BJ (cell line): ENCODE results near the gene SCN1B. TPM values are rescaled to one million over a fixed set of nuclear protein-coding genes. Genes with fewer than 3 reads are reported as not detected.
A peak's percentile ranks its signal among the peaks of the same experiment; 100 is the strongest.

ENCODE experiments used
- CTCF ChIA-PET: fragments of 350-600 bp; formaldehyde crosslinking; extraction: SDS; loops from one replicate; lab custom pipeline; 2021; ENCODE audit warnings: antibody characterized with exemption, inconsistent platforms; lab: Yijun Ruan, JAX
- POLR2A ChIA-PET: fragments of 300-600 bp; sonication (Branson Sonifier 250); formaldehyde crosslinking; extraction: SDS; loops from one replicate; lab custom pipeline; 2021; ENCODE audit warnings: antibody characterized with exemption; lab: Charles Lee
- DNase-seq: peaks from one replicate; pipeline ENCODE4 v3.0.0-alpha.2; 2011; ENCODE audit warnings: low read depth
- H3K27me3 ChIP-seq: 2 replicates; pipeline ENCODE4 v1.6.0; 2011; ENCODE audit warnings: low read length; ENCODE audit not compliant: control insufficient read depth, insufficient read depth
- H3K36me3 ChIP-seq: 2 replicates; pipeline ENCODE4 v1.5.1; 2011; ENCODE audit warnings: low read length; ENCODE audit not compliant: control insufficient read depth, insufficient read depth
- H3K4me3 ChIP-seq: 2 replicates; pipeline ENCODE4 v1.5.1; 2011; ENCODE audit warnings: low read depth, mild to moderate bottlenecking, control low read depth, low read length
- CTCF ChIP-seq: IDR thresholded peaks from 2 replicates; pipeline ENCODE4 v1.5.1; 2011; ENCODE audit warnings: low read depth, mild to moderate bottlenecking, control low read depth, inconsistent platforms, low read length, moderate library complexity; ENCODE audit not compliant: insufficient read depth
- polyA plus RNA-seq: library from polyadenylated mRNA; depleted of rRNA; stranded (reverse); fragments of >200 nt; gene quantifications from 2 replicates; pipeline ENCODE4 v1.2.3, GENCODE V29; 2011; rRNA removed

SCN1B gene
- polyA plus RNA-seq, 1 experiment: 9.5 TPM

- no peaks in the 10 kb centered on the region for H3K27me3 ChIP-seq
- POLR2A ChIA-PET: no interaction called here
- CTCF ChIA-PET: interaction anchor here (0.8 to 5.1 kb wide), 5 partner anchors 21 to 44 kb away, joined by 3 to 43 read pairs (median 6); no protein-coding TSS in a partner anchor
- peak; percentile 41 for DNase-seq
- no peaks in the 10 kb centered on the region for H3K36me3 ChIP-seq
- TF ChIP-seq CTCF: no peak
- H3K4me3 ChIP-seq: no peak overlapping the region
Measured at GRCh38 chr19:35088131-35088913, 58.1 kb downstream of the SCN1B start.

- Histone ChIP-seq H3K4me3 (no peak overlapping the region), H3K36me3 (no peaks in the 10 kb centered on the region), H3K27me3 (no peaks in the 10 kb centered on the region)
- ChIA-PET CTCF (interaction anchor here (0.7 to 3.4 kb wide), 12 partner anchors 11 to 134 kb away, joined by 3 to 36 read pairs (median 4); no protein-coding TSS in a partner anchor), POLR2A (no interaction called here)
- DNase-seq: no peak
- TF ChIP-seq CTCF: no peak
Measured at GRCh38 chr19:35089554-35089953, 59.3 kb downstream of the SCN1B start.

Other genes starting within 250 kb of the SCN1B start
- gene ZNF30, start 103.6 kb upstream of the SCN1B start, polyA plus RNA-seq: 1.1 and 1.6 TPM in 2 replicates
- gene ZNF792, start 66.2 kb upstream of the SCN1B start, polyA plus RNA-seq: 1.7 and 1.8 TPM in 2 replicates
- 51.0 and 74.9 TPM in 2 replicates for gene GRAMD1A, start 30.1 kb upstream of the SCN1B start, polyA plus RNA-seq
- not detected in 2 replicates for gene HPN, start 11.3 kb downstream of the SCN1B start, polyA plus RNA-seq
- gene FXYD3, start 85.4 kb downstream of the SCN1B start, polyA plus RNA-seq: not detected in 2 replicates
- gene LGI4, start 104.6 kb downstream of the SCN1B start, polyA plus RNA-seq: 0.17 and 0.25 TPM in 2 replicates
- gene FXYD1, start 108.4 kb downstream of the SCN1B start, polyA plus RNA-seq: 3.8 and 4.0 TPM in 2 replicates
- gene FXYD7, start 112.8 kb downstream of the SCN1B start, polyA plus RNA-seq: 0.10 TPM in 1 of 2 replicates, not detected in the other
- 248 and 332 TPM in 2 replicates for gene FXYD5, start 124.3 kb downstream of the SCN1B start, polyA plus RNA-seq
- gene FAM187B, start 198.3 kb downstream of the SCN1B start, polyA plus RNA-seq: not detected in 2 replicates
- 0.42 and 0.53 TPM in 2 replicates for gene LSR, start 218.5 kb downstream of the SCN1B start, polyA plus RNA-seq
- 80.3 and 80.9 TPM in 2 replicates for gene USF2, start 238.5 kb downstream of the SCN1B start, polyA plus RNA-seq